Measurements from ENCODE around the gene USP4.

Gene USP4

DNA sequence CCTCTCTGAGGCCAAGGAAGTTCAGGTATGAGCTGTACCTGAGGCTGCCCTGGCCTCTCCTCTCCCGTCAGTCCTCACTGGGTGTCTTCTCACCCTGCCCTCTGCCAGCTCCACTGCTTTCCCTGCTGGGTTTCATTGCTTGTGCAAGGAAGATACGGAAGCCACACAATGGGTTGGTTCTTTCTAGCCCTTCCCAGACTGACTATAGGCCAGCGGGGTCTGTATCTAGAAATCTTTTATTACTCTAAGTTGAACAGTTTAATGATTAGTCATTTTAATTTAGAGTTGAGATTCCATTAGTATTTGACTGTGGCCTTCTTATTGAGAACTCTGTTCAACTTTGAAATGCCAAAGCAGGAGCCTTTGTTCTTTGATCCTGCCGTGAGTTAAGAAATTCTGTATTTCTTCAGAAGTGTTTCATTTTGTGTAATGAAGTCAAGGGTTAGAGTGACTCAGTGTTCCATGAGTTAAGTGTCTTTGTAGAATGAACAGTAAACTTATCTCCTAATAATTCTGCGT, 79.0 kb downstream of the USP4 start:
- Histone ChIP-seq H3K27ac (no peak overlapping the region), H3K4me3 (ENCODE audit: low read depth in 1 of 2, low read length in 1 of 2) (no peak overlapping the region), H3K9me3 (no peaks in the 10 kb centered on the region), H3K27me3 (no peaks in the 10 kb centered on the region), H3K4me1 (ENCODE audit: control insufficient read depth in 1 of 2, insufficient read depth in 1 of 2, low read depth in 1 of 2, low read length in 1 of 2) (no peaks in the 10 kb centered on the region), H3K36me3 (peaks cover 9% of the 10 kb centered on the region)
- TF ChIP-seq, protein P1, sequence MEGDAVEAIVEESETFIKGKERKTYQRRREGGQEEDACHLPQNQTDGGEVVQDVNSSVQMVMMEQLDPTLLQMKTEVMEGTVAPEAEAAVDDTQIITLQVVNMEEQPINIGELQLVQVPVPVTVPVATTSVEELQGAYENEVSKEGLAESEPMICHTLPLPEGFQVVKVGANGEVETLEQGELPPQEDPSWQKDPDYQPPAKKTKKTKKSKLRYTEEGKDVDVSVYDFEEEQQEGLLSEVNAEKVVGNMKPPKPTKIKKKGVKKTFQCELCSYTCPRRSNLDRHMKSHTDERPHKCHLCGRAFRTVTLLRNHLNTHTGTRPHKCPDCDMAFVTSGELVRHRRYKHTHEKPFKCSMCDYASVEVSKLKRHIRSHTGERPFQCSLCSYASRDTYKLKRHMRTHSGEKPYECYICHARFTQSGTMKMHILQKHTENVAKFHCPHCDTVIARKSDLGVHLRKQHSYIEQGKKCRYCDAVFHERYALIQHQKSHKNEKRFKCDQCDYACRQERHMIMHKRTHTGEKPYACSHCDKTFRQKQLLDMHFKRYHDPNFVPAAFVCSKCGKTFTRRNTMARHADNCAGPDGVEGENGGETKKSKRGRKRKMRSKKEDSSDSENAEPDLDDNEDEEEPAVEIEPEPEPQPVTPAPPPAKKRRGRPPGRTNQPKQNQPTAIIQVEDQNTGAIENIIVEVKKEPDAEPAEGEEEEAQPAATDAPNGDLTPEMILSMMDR (IDR thresholded peaks at IDR 0.05) = no peak

DNA sequence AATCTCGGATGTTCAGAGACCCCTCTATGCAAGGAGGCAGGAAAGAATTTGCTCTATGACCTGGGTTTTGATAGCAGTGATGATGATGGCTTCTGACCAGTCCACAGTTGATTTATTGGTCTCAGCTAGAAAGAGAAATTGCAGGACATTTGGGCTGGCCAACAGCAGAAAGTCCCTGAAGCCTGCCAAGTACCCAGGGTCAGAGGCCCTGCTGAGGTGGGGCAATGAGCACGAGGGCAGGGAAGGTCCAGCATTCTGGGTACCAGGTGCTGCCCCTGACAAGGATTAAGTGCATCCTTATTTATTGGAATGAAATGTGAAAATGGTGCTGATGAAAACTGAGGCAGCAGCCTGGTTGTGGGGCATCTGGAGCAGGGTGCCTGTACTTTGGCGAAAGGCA, 82.7 kb downstream of the USP4 start:
- Histone ChIP-seq H3K4me3 (ENCODE audit: low read depth in 1 of 2, low read length in 1 of 2) (no peak overlapping the region), H3K27ac (peak overlapping the region; percentile 15), H3K9me3 (no peaks in the 10 kb centered on the region), H3K4me1 (ENCODE audit: control insufficient read depth in 1 of 2, insufficient read depth in 1 of 2, low read depth in 1 of 2, low read length in 1 of 2) (no peaks in the 10 kb centered on the region), H3K36me3 (no peaks in the 10 kb centered on the region), H3K27me3 (no peaks in the 10 kb centered on the region)
- TF ChIP-seq, protein P1 (IDR thresholded peaks at IDR 0.05) = no peak

DNA sequence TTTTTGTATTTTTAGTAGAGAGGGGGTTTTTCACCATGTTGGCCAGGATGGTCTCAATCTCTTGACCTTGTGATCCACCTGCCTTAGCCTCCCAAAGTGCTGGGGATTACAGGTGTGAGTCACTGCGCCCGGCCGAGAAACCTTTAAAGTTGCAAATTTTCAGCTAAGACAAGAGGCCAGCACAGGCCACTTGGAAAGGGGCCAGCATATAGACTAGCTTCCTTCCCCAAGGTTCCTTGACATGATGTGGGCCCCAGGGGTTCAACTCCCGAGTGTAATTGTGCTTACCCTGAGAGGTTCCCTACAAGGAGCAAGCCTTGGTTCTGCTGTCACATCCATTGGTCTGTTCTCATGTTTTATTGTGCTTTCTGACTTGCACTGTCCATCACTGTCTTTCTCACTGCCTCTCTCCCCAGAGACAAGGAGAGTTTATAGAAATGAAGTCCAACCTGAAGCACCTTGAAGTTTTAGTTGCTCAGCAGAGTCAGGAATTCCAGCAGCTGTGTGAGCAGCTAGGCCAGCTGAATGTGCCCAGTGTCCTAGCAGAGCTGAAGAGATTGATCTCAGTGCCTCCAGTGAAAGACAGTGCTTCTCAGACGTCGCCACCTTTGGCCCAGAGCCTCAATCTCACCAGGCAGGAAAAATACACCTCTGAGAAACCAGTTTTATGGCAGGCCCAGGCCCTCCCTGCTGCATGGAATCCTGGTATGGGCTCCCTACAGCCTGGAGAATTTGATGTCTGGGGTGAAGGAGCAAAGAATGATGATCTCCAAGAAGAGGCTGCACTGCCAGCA, 83.9 kb downstream of the USP4 start:
- TF ChIP-seq, protein P1 (IDR thresholded peaks at IDR 0.05) = no peak
- H3K36me3 ChIP-seq = no peaks in the 10 kb centered on the region
- no peak overlapping the region for H3K4me3 ChIP-seq (ENCODE audit: low read depth in 1 of 2, low read length in 1 of 2)
- H3K9me3 ChIP-seq = no peaks in the 10 kb centered on the region
- no peaks in the 10 kb centered on the region for H3K4me1 ChIP-seq (ENCODE audit: control insufficient read depth in 1 of 2, insufficient read depth in 1 of 2, low read depth in 1 of 2, low read length in 1 of 2)
- H3K27me3 ChIP-seq = no peaks in the 10 kb centered on the region
- H3K27ac ChIP-seq = no peak overlapping the region

DNA sequence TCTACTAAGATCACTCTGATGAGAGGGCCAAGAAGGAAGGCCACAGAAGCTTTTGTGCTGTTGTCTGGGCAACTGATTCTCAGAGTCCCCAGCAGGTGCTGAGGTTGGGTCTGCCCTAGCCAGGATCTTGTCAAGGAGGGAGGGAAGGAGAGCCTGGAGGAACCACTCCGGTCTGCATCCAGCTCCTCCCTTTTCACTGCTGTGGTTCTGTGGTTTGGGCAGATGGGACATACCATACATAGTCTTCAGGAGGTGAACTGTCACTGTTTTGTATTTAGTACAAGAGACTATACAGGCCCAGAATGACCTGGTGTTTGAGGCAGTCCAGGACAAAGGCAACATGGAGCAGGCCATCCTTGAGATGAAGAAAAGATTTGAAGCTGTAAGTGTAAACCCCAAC, 84.7 kb downstream of the USP4 start:
- H3K4me3 ChIP-seq (ENCODE audit: low read depth in 1 of 2, low read length in 1 of 2) = no peak overlapping the region
- H3K27ac ChIP-seq = no peak overlapping the region
- TF ChIP-seq, protein P1 (IDR thresholded peaks at IDR 0.05) = no peak
- H3K27me3 ChIP-seq = no peaks in the 10 kb centered on the region
- no peaks in the 10 kb centered on the region for H3K4me1 ChIP-seq (ENCODE audit: control insufficient read depth in 1 of 2, insufficient read depth in 1 of 2, low read depth in 1 of 2, low read length in 1 of 2)
- H3K36me3 ChIP-seq = no peaks in the 10 kb centered on the region
- H3K9me3 ChIP-seq = no peaks in the 10 kb centered on the region

DNA sequence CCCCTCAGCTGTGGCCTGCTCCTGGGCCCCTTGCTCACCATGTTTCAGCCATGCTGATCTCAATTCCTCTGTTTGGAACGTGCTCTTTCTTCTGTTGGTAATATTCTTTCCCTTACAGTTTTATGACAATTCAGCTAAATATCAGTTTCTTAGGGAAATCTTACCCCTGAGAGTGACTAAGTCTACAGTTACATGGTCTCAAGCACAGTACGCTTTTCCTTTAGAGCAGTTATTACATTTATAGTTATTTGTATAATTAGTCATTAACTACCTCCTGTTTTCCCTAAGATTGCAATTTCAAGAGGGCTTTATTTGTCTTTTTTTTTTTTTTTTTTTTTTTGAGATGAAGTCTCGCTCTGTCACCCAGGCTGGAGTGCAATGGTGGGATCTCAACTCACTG, 86.3 kb downstream of the USP4 start:
- no peaks in the 10 kb centered on the region for H3K36me3 ChIP-seq
- H3K27me3 ChIP-seq = no peaks in the 10 kb centered on the region
- no peak overlapping the region for H3K4me3 ChIP-seq (ENCODE audit: low read depth in 1 of 2, low read length in 1 of 2)
- peaks cover 10 to 12% of the 10 kb centered on the region in 2 experiments for H3K4me1 ChIP-seq (ENCODE audit: control insufficient read depth in 1 of 2, insufficient read depth in 1 of 2, low read depth in 1 of 2, low read length in 1 of 2)
- H3K27ac ChIP-seq = no peak overlapping the region
- H3K9me3 ChIP-seq = no peaks in the 10 kb centered on the region
- TF ChIP-seq, protein P1 (IDR thresholded peaks at IDR 0.05) = no peak

Measured in neutrophil (primary cell).